AG09309 (cell line): ENCODE results near the gene INO80C.

Experiments used
- DNase-seq: peaks from one replicate; pipeline ENCODE4 v3.0.0-alpha.2; 2010; ENCODE audit warnings: low read depth
- H3K4me3 ChIP-seq: 2 replicates; pipeline ENCODE4 v1.5.1; 2011; ENCODE audit warnings: mild to moderate bottlenecking, low read depth, low read length, moderate library complexity; ENCODE audit not compliant: control insufficient read depth
- TF ChIP-seq, protein P1 (sequence below): IDR thresholded peaks from 2 replicates; pipeline ENCODE4 v1.5.1; 2011; ENCODE audit warnings: mild to moderate bottlenecking, low read depth, low read length, inconsistent platforms; ENCODE audit not compliant: insufficient read depth, control insufficient read depth; ENCODE audit errors: missing control alignments

INO80C gene

DNA sequence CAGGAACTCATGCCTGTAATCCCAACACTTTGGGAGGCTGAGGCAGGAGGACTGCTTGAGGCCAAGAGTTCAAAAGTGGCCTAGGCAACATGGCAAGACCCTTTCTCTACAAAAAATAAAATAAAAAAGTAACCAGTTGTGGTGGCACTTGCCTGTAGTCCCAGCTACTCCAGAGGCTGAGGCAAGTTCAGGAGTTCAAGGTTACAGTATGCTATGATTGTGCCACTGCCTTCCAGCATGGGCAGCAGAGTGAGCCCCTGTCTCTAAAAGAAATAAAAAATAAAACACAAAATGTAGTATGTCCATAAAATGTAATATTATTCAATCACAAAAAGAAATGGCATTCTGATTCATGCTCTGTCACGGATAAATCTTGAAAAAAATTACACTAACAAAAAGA, 11.9 kb downstream of the INO80C start:
- DNase-seq, result no peak
- TF ChIP-seq, protein P1, sequence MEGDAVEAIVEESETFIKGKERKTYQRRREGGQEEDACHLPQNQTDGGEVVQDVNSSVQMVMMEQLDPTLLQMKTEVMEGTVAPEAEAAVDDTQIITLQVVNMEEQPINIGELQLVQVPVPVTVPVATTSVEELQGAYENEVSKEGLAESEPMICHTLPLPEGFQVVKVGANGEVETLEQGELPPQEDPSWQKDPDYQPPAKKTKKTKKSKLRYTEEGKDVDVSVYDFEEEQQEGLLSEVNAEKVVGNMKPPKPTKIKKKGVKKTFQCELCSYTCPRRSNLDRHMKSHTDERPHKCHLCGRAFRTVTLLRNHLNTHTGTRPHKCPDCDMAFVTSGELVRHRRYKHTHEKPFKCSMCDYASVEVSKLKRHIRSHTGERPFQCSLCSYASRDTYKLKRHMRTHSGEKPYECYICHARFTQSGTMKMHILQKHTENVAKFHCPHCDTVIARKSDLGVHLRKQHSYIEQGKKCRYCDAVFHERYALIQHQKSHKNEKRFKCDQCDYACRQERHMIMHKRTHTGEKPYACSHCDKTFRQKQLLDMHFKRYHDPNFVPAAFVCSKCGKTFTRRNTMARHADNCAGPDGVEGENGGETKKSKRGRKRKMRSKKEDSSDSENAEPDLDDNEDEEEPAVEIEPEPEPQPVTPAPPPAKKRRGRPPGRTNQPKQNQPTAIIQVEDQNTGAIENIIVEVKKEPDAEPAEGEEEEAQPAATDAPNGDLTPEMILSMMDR, result no peak
- no peak overlapping the region for H3K4me3 ChIP-seq

DNA sequence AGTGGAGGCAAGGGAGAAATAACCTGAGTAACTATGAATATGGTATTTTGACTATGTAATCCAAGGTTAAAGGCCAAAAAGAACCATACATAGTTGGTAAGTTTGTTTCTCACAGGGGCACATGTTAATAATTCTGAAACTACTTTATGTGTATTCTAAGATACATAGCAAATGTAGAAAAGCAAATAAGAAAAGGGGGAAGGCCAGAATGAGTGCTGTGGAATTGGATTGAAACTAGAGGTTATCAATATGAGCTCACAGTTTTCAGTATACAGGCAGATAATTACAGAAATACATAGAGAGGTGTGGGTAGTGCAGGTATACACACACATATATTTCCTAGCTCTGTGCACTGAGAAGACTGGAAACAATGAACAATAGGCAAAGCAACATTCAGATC, 13.7 kb downstream of the INO80C start:
- no peak overlapping the region for H3K4me3 ChIP-seq
- no peak for DNase-seq
- TF ChIP-seq, protein P1, result no peak

DNA sequence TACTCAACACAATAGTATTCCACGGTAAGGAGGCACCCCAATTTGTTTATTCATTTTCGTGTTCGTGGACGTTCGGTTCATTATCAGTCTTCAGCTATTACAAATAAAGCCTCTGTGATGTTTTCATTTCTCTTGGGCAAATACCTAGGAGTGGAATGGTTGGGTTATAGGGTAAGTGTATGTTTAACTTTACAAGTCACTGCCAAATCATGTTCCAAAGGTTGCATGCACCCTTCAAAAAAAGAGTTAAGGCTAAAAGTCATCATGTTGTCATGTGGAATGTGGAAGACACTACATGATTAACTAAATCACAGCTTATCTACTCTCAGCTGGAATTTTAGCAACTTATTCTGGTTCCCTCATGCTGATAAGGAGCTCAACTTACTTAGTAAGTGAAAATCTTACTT, 15.8 kb downstream of the INO80C start:
- no peak for DNase-seq
- TF ChIP-seq, protein P1, result no peak

DNA sequence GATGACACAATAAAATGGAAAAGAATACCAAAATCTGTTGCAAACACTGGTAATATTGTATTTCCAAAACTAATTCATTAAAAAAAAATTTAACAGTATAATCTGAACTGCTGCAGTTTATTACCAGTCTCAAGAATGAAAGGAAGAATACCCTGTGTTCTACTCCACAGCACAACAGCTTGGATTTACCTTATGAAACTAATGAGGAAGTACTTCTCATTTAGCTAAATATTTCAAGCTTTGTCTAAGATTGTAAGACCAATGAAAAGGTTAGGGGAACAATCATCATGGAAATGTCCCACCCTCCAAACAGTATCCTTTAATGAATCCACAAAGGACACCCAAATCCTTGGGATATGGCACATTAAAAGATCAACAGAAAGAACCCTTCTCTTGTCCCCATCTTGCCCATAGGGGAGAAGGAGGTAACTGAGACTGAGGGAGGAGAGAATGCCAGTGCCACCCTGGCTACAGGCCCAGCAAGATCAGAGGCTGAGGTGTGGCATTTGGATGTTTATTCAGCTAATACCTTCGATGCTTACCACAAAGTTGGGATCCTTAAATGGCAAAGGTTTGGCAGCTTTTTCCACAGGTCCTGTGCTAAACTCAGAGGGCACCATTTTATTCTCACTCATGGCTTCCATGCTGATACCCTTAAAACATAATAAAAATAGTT, 17.7 kb downstream of the INO80C start:
- H3K4me3 ChIP-seq, result no peak overlapping the region
- DNase-seq, result no peak
- TF ChIP-seq, protein P1, result no peak

More for the DNA sequence above, 15.8 kb downstream of the INO80C start:
- H3K4me3 ChIP-seq, result no peak overlapping the region

DNA sequence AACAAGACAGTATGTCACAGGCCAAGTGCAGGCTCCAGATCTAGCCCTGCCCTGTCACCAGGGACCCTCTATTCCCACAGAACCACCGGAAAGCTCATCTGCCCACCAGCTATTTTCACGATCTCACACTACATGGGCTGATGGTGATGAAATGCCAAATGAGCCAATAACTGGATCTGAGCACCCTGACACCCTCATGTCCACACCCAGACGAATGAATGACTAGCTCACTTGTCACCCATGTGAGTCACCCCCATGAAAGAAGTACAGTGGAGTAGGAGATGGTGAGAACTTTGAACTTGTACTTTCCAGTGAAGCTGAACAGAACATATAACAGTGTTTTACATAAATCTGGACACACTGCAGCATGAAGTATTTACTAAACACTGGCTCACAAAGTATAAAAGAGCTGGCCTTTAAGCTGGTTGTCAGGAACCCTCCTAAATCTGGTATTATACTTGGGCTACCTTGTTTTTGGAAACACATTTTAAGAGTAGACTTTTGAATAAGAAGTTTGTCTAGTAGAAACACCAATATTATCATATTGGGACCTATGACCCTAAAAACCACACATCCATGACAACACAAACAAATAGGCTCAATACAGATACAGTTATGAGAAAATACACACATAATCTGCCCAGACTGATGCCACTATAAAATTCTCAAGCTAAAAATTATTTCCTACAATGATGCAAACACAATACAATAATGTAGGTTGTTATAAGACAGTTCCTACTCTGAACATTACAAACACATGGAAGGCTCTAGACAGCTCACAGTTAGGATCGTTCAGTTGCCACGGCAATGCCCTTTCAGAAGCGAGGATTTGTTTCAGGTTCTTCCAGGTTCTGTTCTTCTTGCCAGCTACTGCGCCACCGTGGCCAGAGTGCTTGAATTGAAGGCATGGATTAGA, 19.0 kb downstream of the INO80C start:
- TF ChIP-seq, protein P1, result no peak
- DNase-seq, result peak; percentile 39
- H3K4me3 ChIP-seq, result no peak overlapping the region; the same call in 1 of the 2 replicates

DNA sequence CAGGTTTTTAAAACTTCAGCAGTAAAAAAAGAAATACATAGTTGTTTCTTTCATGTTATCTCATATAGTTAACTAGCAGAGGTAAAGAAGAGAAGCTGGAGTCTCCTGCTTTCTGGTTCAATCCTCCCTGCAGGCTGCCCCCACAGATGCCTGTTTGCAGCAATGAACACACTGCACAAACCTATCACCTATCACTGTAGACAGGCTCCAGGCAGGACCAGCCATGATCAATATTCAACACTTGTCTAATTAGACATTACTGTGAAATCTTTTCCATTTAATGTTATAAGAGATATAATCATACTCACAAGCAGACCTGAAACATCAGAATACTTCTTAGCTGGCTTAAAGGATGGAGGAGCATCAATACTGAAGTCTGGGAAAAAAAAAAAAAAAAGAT, 19.8 kb downstream of the INO80C start:
- H3K4me3 ChIP-seq, result no peak overlapping the region
- DNase-seq, result no peak
- TF ChIP-seq, protein P1, result no peak
